GM18498 (cell line): ENCODE results near the gene ACBD5.
"Not testable (repeated sequence)": the region's sequence is repeated elsewhere in the genome, so short reads cannot be mapped to it uniquely, and the experiment has no call there.

ENCODE experiments used
- ATAC-seq: cut with Tn5 transposase; IDR thresholded peaks from one replicate; pipeline ENCODE4 v1.9.1; 2021; ENCODE audit warnings: mild to moderate bottlenecking, moderate library complexity; ENCODE audit not compliant: unreplicated experiment

The ACBD5 gene

DNA sequence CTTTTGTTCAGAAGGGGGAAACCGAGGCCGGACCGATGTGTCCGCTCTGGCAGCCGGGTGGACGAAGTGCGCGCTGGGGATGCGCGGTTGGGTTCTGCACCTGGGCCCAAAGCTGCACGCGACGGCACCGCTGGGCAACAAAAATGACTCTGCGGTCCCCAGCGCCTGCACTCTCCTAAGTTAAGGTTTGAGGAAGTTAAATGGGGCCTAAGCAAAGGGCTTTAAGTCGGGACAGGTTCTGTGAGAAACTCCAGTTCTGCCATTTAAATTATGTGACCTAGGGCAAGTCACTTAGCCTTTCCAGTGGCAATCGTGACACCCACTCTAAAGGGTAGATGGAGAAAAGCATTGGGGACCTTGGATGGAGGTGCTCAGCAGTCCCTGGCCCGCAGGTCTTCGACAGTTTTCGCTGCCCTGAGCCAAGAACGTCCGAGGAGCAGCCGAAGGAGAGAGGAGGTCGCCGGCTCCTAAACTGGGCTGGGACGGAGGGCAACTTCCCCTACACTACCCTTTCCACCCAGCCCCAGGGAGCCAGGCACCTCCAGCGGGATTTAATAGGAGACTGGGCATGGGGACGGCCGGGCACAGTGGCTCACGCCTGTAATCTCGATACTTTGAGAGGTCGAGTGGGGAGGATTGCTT is 534 bp upstream of the ACBD5 start:
- peak; percentile 22 for ATAC-seq

GRCh38 chr10:27237531-27237930 is 3.1 kb downstream of the ACBD5 start:
- not testable (repeated sequence) for ATAC-seq

DNA sequence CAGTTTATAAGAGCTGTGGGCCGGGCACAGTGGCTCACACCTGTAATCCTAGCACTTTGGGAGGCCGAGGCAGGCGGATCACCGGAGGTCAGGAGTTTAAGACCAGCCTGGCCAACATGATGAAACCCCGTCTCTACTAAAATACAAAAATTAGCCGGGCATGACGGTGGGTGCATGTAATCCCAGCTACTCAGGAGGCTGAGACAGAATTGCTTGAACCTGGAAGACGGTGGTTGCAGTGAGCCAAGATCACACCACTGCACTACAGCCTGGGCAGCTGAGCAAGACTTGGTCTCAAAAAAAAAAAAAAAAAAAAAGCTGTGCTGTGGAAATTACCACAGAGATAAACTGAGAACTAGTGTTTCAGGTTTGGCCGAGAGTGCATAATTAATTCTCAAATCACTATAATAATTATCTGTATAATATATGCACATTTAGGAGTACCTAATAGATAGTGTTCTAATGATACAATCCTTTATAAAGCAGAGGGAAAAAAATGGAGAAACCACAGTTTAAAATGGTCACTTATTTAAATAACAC is 3.9 kb downstream of the ACBD5 start:
- not testable (repeated sequence) for ATAC-seq

- ATAC-seq: no peak
Measured at GRCh38 chr10:27235706-27236105, 4.9 kb downstream of the ACBD5 start.

DNA sequence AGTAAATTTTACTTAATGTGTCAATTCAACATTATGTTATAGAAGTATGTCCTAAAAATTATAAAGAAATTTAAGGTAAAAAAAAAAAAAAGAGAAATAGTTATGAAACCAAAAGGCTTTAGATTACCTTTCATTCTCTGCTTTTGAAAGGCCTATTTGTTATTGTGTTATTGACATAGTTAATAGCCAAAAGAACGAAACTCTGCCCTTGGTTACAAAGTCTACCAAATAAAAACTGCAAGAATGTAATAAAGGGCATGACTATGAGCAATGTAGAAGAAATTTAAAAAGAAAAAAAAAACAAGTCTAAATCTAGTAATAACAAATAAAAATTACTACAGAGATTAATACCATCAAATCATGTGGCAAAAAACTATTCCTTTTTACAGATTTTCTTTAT is 10.6 kb downstream of the ACBD5 start:
- no peak for ATAC-seq

GRCh38 chr10:27225642-27226257 is 14.8 kb downstream of the ACBD5 start:
- ATAC-seq: peak; percentile 45

- ATAC-seq: no peak
Measured at GRCh38 chr10:27225011-27225590, 15.5 kb downstream of the ACBD5 start.

DNA sequence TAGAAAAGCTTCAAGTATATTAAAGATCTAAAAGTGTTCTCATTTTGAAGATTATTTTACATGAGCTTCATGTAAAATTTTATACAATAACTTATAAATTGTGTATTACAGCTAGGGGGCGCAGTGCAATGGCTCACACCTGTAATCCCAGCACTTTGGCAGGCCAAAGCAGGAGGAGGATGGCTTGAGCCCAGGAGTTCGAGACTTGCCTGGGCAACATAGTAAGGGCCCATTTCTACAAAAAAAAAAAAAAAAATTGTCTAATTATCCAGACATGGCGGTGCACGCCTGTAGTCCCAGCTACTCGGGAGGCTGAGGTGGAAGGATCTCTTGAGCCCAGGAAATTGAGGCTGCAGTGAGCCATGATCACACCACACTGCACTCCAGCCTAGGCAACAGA is 16.6 kb downstream of the ACBD5 start:
- ATAC-seq: no peak

- no peak for ATAC-seq
Measured at GRCh38 chr10:27207350-27207749, 33.2 kb downstream of the ACBD5 start.

GRCh38 chr10:27203806-27204205 is 36.8 kb downstream of the ACBD5 start:
- ATAC-seq: no peak

GRCh38 chr10:27197980-27198620 is 42.5 kb downstream of the ACBD5 start:
- ATAC-seq: no peak

- ATAC-seq: no peak
Measured at GRCh38 chr10:27192284-27192683, 48.3 kb downstream of the ACBD5 start.

- no peak for ATAC-seq
Measured at GRCh38 chr10:27190508-27190907, 50.1 kb downstream of the ACBD5 start.

DNA sequence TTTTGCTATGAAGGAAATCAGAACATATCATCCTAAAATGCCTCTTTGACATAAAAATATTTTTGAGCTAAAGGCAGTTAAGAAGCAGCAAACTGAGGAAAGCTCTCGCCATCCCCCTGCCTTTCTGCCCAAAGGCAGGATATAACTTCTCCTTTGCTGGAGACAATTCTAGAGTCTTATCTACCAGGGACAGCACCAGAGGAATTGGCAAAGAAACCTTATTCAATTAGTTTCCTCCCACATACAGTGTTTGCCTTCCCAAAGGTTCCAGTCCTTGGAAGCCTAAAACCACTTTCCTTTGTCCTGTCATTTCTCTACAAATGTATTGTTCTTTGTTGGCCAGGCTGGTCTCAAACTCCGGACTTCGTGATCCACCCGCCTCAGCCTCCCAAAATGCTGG is 51.7 kb downstream of the ACBD5 start:
- ATAC-seq: no peak

GRCh38 chr10:27188259-27188658 is 52.3 kb downstream of the ACBD5 start:
- no peak for ATAC-seq

- ATAC-seq: no peak
Measured at GRCh38 chr10:27169849-27170248, 70.7 kb downstream of the ACBD5 start.

DNA sequence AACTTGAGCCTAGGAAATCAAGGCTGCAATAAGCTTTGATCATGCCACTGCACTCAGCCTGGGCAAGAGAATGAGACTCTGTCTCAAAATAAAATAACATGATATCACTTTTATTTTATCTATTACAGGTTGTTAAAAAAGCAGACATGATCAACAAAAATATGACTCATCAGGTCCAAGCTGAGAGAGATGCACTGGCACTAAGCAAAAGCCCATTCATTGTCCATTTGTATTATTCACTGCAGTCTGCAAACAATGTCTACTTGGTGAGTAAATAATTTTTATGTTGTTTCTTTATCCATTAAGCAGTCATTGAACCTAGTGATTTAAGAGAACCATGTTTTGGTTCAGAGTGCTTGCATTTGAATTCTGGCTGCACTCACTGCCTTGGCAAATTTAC is 82.2 kb downstream of the ACBD5 start:
- no peak for ATAC-seq

DNA sequence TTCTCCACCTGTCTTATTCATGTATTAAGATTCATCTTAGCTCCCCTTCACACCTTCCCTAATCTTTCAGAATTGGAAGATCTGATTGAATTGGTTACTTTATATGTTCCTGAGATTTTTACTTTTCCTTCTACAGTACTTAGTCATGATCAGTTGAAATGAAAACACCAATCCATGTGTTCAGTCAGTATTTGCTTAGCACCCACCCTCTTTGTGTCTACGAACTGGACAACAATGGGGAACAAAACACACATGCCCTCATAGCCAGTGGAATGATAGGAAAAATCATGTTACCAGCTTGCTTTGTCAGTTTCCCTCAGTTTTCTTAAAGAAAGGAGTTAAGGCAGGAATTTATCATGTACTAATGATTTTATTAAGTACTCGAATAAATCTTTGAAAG is 83.4 kb downstream of the ACBD5 start:
- ATAC-seq: no peak

DNA sequence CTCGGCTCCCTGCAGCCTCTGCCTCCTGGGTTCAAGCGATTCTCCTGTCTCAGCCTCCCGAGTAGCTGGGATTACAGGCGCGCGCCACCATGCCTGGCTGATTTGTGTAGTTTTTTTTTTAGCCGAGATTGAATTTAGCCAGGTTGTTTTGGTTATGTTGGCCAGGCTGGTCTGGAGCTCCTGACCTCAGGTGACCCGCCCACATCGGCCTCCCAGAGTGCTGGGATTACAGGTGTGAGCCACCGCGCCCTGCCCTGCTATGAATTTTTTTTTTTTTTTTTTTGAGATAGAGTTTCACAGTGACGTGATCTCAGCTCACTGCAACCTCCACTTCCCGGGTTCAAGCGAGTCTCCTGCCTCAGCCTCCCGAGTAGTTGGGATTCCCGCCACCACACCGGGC is 84.0 kb downstream of the ACBD5 start:
- not testable (repeated sequence) for ATAC-seq

DNA sequence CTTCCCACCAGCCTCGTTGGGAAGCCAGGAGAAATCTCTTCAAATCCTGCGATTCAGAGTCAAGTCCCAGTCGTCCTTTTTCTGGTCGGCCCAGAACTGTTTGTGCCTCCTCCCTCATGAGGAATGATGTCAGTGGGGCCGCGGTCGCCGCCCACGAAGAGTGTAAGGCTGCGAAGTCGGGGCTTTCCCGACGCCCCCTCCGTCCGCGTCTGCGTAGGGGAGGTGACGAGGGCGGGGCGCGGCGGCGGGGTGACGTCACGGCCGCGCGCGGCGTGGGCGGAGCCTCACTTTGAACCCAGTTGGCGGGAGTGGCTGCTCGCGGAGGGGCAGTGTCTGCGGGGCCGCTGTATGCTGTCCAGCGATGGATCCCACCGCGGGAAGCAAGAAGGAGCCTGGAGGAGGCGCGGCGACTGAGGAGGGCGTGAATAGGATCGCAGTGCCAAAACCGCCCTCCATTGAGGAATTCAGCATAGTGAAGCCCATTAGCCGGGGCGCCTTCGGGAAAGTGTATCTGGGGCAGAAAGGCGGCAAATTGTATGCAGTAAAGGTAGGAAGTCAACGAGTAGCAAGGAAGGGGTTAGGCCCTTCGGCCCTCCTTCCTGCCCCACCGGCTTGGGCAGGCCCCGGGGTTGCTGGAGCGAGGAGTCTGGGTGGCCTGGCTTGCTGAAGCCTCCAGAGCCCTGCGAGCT is 85.4 kb downstream of the ACBD5 start, which contains the start of gene MASTL:
TSS of gene MASTL (plus strand) at position 287 of the 689 bp plus-strand sequence. CDS start at position 362, 75 bp downstream.
- peak; percentile 87 for ATAC-seq

- peak; percentile 6 for ATAC-seq
Measured at GRCh38 chr10:27153845-27154193, 86.8 kb downstream of the ACBD5 start.
